Testis (tissue), 3 donors: Measurements from ENCODE around the gene GPR78. TPM values are rescaled to one million over a fixed set of nuclear protein-coding genes. Genes with fewer than 3 reads are reported as not detected.

Experiments used
- DNase-seq: peaks from one replicate; pipeline ENCODE4 v3.0.0-alpha.2; 2019
- H3K27ac ChIP-seq, 2 donors: fragments of 200-600 bp; sonication (generic); one replicate each; pipeline ENCODE4 v1.5.1; 2019
- H3K27me3 ChIP-seq: fragments of 200-600 bp; sonication (generic); one replicate; pipeline ENCODE4 v1.5.1; 2019
- H3K36me3 ChIP-seq: fragments of 200-600 bp; sonication (generic); one replicate; pipeline ENCODE4 v1.5.1; 2017; ENCODE audit warnings: low read depth; ENCODE audit errors: missing control alignments
- H3K4me1 ChIP-seq: fragments of 200-600 bp; sonication (generic); one replicate; pipeline ENCODE4 v1.5.1; 2019
- H3K4me3 ChIP-seq, 2 donors: fragments of 200-600 bp; sonication (generic); one replicate each; pipeline ENCODE4 v1.5.1; 2017 to 2019
- H3K9me3 ChIP-seq: fragments of 200-600 bp; sonication (generic); one replicate; pipeline ENCODE4 v1.5.1; 2017
- CTCF ChIP-seq, 3 experiments: fragments of 450-650 bp in 2 of 3; fragments of 200-600 bp in 1 of 3; sonication (generic) in 1 of 3; IDR thresholded peaks; one replicate each; pipeline ENCODE4 v1.5.1; 2016 to 2019; ENCODE audit warnings: antibody characterized with exemption in 3 of 3, mild to moderate bottlenecking in 2 of 3, moderate library complexity in 1 of 3
- POLR2A ChIP-seq: fragments of 450-650 bp; IDR thresholded peaks from one replicate; pipeline ENCODE4 v1.6.1; 2017; ENCODE audit warnings: antibody characterized with exemption, mild to moderate bottlenecking, moderate library complexity
- WGBS, 2 donors: methylation state at CpG; one replicate each; pipeline ENCODE4 v1.1.5; 2018; 5-methylcytosine and 5-hydroxymethylcytosine counted together
- intact Hi-C: fragments of 100-400 bp; cut with DNase I; formaldehyde crosslinking; loops from one replicate; pipeline ENCODE4 v1.15.1; 2023; ENCODE audit warnings: low total_unique reads
- polyA plus RNA-seq: library from polyadenylated mRNA; stranded (reverse); fragments of 350-450 nt; fragmentation: Illumina TruSeq; extraction: RNeasy Lipid Tissue Mini Kit (QIAGEN cat#74804); gene quantifications from one replicate; pipeline ENCODE4 v1.2.3, GENCODE V29; 2014; ENCODE audit warnings: low read depth, low replicate concordance; ENCODE audit not compliant: insufficient read depth
- total RNA-seq, 2 donors: library from RNA; depleted of rRNA; stranded (reverse); fragments of >200 nt; gene quantifications; one replicate each; pipeline ENCODE4 v1.2.3, GENCODE V29; 2016

Gene GPR78
- total and polyA plus RNA-seq, 3 donors from 2014 or later = 0.34 to 0.99 (median 0.39) TPM

GRCh38 chr4:8586671-8587468, 6.7 kb downstream of the GPR78 start:
- no peaks in the 10 kb centered on the region for H3K9me3 ChIP-seq
- H3K27ac ChIP-seq = no peak overlapping the region
- no peak overlapping the region for H3K4me3 ChIP-seq
- no peaks in the 10 kb centered on the region for H3K4me1 ChIP-seq
- intact Hi-C loops = no loop called here
- 81 to 83% methylated on average over 10 to 37 of the region's 37 CpGs for WGBS, 2 donors
- no peaks in the 10 kb centered on the region for H3K27me3 ChIP-seq
- H3K36me3 ChIP-seq = no peaks in the 10 kb centered on the region
- TF ChIP-seq CTCF (IDR thresholded peaks at IDR 0.05) (no peak), POLR2A (no peak)
- no peak for DNase-seq

DNA sequence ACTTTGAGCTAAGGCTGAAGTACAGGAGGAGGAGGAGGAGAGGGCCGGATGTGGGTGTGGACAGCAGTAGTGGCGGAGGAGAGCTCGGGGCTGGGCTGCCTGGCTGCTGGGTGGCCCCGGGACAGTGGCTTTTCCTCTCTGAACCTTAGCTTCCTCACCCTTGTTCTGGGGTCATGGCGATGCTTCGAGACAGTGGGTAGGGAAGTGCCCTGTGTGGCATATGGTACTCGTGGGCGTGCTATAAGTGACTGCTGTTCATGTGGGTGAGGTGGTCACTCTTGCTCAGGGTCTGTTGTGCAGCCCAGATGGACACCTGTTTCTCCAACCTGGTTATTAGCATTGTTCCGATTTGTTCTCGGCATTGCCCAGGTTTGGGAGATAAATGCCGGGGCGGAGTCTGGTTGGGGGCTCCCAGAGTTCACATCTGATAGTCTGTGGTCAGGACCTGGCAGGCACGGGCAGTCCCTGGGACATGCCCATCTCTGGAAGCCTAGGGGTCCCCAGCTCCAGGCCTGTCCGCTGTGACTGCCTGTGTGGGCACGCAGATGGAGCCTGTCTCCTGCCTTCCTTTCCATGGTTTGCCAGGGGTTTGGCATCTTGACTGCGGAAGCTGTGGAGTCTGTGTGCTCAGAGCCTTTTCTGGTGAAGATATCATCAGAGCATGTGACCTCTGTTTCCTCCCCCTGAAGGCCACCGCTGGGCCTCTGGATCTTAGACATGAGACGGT, 7.4 kb downstream of the GPR78 start:
- 77 to 90% methylated on average over 13 to 18 of the region's 18 CpGs for WGBS, 2 donors
- intact Hi-C loops = no loop called here
- Histone ChIP-seq H3K27me3 (no peaks in the 10 kb centered on the region), H3K36me3 (no peaks in the 10 kb centered on the region), H3K4me1 (no peaks in the 10 kb centered on the region), H3K27ac (no peak overlapping the region), H3K9me3 (no peaks in the 10 kb centered on the region), H3K4me3 (no peak overlapping the region)
- DNase-seq = no peak
- TF ChIP-seq CTCF (IDR thresholded peaks at IDR 0.05) = no peak
- TF ChIP-seq POLR2A = no peak

DNA sequence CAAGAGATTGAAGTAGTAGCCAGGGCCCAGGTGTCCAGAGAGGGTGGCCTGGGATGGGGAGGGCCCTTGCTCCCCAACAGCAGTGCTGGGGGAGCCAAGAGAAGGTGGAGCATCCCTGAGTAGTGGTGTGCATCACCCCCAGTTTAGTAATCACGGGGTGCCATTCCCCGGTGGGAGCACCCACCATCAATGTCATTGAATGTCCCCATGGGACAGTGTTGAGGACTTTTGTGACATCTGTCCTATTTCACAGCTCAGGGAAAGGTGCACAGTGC, 7.9 kb downstream of the GPR78 start:
- Histone ChIP-seq H3K9me3 (no peaks in the 10 kb centered on the region), H3K36me3 (no peaks in the 10 kb centered on the region), H3K4me3 (no peak overlapping the region), H3K4me1 (no peaks in the 10 kb centered on the region), H3K27ac (no peak overlapping the region), H3K27me3 (no peaks in the 10 kb centered on the region)
- intact Hi-C loops = no loop called here
- WGBS, 2 donors = 89% methylated on average over 2 of the region's 2 CpGs; no CpG with 5 or more reads in 1 of the 2 donors
- no peak for DNase-seq
- no peak for TF ChIP-seq POLR2A
- no peak for TF ChIP-seq CTCF (IDR thresholded peaks at IDR 0.05)

- intact Hi-C loops = no loop called here
These were observed 9.1 kb downstream of the GPR78 start for GRCh38 chr4:8589336-8589735.

More at GRCh38 chr4:8589336-8589735, 9.1 kb downstream of the GPR78 start:
- WGBS, 2 donors = 88 to 94% methylated on average over 9 to 10 of the region's 10 CpGs
- Histone ChIP-seq H3K27me3 (no peaks in the 10 kb centered on the region), H3K9me3 (no peaks in the 10 kb centered on the region), H3K36me3 (no peaks in the 10 kb centered on the region), H3K4me3 (no peak overlapping the region), H3K4me1 (peaks cover 2% of the 10 kb centered on the region), H3K27ac (no peak overlapping the region)
- TF ChIP-seq CTCF (IDR thresholded peaks at IDR 0.05) (no peak), POLR2A (no peak)
- DNase-seq = no peak
